ENCODE measurements around the gene ATP2C2.

Gene ATP2C2

GRCh38 chr16:84479716-84480450, 111.5 kb downstream of the ATP2C2 start:
- no peak for TF ChIP-seq REST (IDR thresholded peaks at IDR 0.05; ENCODE audit: insufficient read depth in 1 of 2, low read depth in 2 of 2, low read length in 2 of 2)
- no peak for TF ChIP-seq FOXP2 (optimal IDR thresholded peaks at IDR 0.05; ENCODE audit: borderline replicate concordance, extremely low read depth, extremely low read length, insufficient read depth)
- no peak for TF ChIP-seq SIN3A (IDR thresholded peaks at IDR 0.05; ENCODE audit: borderline replicate concordance, insufficient read depth, low read length)
- TF ChIP-seq POLR2AphosphoS5 (IDR thresholded peaks at IDR 0.05; ENCODE audit: low read depth, low read length) = no peak
- no peak for TF ChIP-seq TAF1 (IDR thresholded peaks at IDR 0.05; ENCODE audit: borderline replicate concordance, insufficient read depth, low read length)

DNA sequence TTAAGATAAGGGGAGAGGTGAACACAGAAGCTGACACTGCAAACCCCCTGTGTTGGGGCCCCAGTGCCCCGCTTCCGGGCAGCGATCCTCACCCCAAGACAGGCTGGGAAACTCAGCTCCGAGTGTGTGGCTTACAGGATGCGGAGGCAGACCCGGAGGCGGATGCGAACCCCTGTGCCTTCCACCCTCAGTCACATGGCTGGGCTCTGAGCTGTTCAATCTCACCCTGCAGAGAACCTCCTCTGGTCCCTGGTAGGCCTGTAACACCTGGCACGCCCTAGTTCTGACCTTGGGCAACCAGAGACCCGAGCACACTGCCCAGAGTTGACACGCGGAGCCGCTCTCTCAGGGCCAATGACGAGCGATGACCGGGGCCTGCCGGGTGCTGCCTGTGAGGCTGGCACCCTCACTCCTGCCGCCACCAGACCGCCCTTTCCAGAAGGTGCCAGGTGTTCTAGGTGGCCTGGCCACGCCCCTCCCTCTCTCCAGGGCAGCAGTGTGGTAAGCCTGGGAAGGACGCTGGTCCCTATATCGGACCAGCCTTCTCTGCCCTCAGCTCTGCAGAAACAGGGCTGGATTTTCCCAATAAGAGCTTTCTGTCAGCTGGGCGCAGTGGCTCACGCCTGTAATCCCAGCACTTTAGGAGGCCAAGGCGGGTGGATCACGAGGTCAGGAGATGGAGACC, 112.9 kb downstream of the ATP2C2 start:
- TF ChIP-seq POLR2AphosphoS5 (IDR thresholded peaks at IDR 0.05; ENCODE audit: low read depth, low read length) (no peak), SIN3A (IDR thresholded peaks at IDR 0.05; ENCODE audit: borderline replicate concordance, insufficient read depth, low read length) (no peak), FOXP2 (optimal IDR thresholded peaks at IDR 0.05; ENCODE audit: borderline replicate concordance, extremely low read depth, extremely low read length, insufficient read depth) (no peak), REST (IDR thresholded peaks at IDR 0.05; ENCODE audit: insufficient read depth in 1 of 2, low read depth in 2 of 2, low read length in 2 of 2) (no peak), TAF1 (IDR thresholded peaks at IDR 0.05; ENCODE audit: borderline replicate concordance, insufficient read depth, low read length) (no peak)

DNA sequence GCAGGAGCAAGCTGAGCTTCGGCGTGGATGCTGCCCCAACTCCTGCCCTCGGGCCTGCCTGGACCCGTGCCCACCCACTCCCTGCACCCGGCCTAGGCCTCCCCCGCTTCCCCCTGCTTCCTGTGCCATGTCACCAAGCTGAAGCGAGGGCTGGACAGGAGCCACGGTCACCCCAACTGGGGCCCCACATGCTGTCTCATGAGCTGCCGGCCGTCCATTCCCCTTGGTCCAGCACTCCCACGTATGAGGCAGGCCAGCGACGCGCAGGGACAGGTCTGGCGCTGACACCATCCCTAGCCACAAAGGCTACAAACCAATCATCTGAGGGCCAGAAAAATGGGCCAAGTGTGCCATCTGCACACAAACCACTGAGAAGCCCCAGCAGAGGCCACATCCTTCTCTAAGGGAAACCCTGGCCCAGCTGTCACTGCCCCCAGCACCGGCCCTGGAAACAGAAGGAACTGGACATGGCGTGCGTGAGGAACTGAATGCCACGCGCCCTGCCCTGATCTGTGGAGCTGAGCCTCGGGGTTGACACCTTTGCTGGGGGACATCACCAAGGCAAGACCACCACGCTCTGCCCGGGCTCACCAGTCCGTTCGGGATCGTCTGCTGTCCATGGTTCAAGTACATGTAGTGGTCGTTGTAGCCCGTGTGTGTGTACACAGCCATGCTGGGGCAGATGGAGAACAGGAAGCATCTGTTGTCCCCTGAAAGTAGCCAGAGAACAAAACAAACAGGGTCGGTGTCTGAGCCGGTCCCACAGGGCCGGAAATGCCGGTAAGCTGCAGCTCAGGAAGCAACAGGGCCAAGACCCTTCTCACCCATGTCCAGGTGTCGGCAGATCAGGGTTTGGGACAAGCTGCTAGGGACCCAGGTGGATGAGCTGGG, 113.9 kb downstream of the ATP2C2 start:
- no peak for TF ChIP-seq POLR2AphosphoS5 (IDR thresholded peaks at IDR 0.05; ENCODE audit: low read depth, low read length)
- peak in 1 of 2 experiments; percentile 41; a peak in 1 of 4 replicates for TF ChIP-seq REST (IDR thresholded peaks at IDR 0.05; ENCODE audit: insufficient read depth in 1 of 2, low read depth in 2 of 2, low read length in 2 of 2)

DNA sequence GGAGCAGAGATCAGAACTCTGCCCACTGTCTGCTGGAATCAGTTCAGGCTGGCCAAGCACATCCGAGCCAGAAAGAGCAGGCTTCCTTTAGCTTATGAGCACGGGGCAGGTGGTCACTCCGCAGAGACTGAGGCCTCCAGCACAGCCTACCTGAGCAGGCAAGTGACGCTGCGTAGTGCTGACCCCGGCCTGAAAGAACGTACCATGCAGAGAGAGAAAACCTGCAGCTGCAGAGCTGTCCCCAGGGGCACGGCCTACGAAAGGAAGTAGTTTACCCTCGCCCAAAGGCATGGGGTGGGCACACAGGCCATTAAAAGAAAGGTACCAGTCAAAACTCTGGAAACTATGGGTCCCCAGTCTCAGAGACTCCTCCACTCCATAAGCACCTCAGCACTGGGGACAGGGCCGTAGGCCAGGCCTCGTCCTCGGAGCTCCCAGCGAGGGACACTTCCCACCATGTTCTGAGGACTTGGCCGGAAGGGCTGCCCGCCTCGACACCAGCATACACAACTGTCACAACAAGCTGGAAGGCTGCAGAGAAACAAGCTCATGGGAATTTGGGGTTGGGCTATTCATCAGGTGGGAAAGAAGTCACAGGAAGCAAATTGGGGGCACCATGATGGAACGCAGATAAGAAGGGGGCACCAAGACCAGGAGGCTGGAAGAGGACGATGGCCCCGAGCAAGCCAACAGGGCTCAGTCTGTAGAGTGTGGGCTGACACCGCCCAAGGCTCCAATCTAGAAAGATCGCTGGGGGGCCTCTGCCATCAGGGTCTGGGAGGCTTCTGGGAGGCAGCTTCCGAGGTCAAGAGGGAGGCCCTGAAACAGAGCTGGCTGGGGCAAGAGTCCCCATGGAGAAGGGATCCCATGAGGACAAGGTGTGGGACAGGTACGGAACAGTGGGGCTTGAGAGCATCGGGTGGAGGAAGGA, 114.9 kb downstream of the ATP2C2 start:
- TF ChIP-seq REST (IDR thresholded peaks at IDR 0.05; ENCODE audit: insufficient read depth in 1 of 2, low read depth in 2 of 2, low read length in 2 of 2) (no peak), POLR2AphosphoS5 (IDR thresholded peaks at IDR 0.05; ENCODE audit: low read depth, low read length) (no peak), TAF1 (IDR thresholded peaks at IDR 0.05; ENCODE audit: borderline replicate concordance, insufficient read depth, low read length) (no peak), SIN3A (IDR thresholded peaks at IDR 0.05; ENCODE audit: borderline replicate concordance, insufficient read depth, low read length) (no peak), FOXP2 (optimal IDR thresholded peaks at IDR 0.05; ENCODE audit: borderline replicate concordance, extremely low read depth, extremely low read length, insufficient read depth) (no peak)

Data from PFSK-1 (cell line).